22Rv1 (cell line): ENCODE data around the gene FMNL3.

Experiments
- H3K27ac ChIP-seq: fragments of 450-650 bp; 2 replicates; pipeline ENCODE4 v1.5.1; 2017
- ZFX ChIP-seq: fragments of 450-650 bp; IDR thresholded peaks from 2 replicates; pipeline ENCODE4 v1.6.1; 2017; ENCODE audit warnings: antibody characterized with exemption, borderline replicate concordance
- TF ChIP-seq, protein P1 (sequence below): fragments of 450-650 bp; IDR thresholded peaks from 2 replicates; pipeline ENCODE4 v1.5.1; 2017; ENCODE audit warnings: mild to moderate bottlenecking

Gene FMNL3

GRCh38 chr12:49696723-49697122, 10.5 kb downstream of the FMNL3 start:
- H3K27ac ChIP-seq: no peak overlapping the region

DNA sequence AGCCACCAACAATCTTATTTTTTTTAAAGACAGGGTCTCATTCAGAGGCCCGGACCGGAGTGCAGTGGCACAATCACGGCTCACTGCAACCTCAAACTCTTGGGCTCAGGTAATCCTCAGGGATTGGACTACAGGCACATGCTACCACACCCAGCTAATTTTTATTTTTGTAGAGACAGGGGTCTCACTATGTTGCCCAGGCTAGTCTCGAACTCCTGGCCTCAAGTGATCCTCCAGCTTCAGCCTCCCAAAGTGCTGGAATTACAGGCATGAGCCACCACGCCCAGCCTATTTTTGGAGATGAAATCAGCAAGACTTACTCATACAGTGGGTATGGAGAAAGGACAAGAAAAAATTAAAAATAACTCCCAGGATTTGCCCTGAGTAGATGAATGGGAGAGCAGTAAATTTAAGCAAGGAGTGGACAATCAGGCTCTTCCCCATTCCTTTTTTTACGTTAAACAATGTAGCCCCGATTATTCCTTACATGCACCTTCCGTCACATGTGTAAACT, 13.2 kb downstream of the FMNL3 start:
- TF ChIP-seq, protein P1, sequence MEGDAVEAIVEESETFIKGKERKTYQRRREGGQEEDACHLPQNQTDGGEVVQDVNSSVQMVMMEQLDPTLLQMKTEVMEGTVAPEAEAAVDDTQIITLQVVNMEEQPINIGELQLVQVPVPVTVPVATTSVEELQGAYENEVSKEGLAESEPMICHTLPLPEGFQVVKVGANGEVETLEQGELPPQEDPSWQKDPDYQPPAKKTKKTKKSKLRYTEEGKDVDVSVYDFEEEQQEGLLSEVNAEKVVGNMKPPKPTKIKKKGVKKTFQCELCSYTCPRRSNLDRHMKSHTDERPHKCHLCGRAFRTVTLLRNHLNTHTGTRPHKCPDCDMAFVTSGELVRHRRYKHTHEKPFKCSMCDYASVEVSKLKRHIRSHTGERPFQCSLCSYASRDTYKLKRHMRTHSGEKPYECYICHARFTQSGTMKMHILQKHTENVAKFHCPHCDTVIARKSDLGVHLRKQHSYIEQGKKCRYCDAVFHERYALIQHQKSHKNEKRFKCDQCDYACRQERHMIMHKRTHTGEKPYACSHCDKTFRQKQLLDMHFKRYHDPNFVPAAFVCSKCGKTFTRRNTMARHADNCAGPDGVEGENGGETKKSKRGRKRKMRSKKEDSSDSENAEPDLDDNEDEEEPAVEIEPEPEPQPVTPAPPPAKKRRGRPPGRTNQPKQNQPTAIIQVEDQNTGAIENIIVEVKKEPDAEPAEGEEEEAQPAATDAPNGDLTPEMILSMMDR: no peak
- TF ChIP-seq ZFX: no peak
- no peak overlapping the region for H3K27ac ChIP-seq

More at GRCh38 chr12:49696723-49697122, 10.5 kb downstream of the FMNL3 start:
- TF ChIP-seq ZFX: no peak
- TF ChIP-seq, protein P1: no peak

DNA sequence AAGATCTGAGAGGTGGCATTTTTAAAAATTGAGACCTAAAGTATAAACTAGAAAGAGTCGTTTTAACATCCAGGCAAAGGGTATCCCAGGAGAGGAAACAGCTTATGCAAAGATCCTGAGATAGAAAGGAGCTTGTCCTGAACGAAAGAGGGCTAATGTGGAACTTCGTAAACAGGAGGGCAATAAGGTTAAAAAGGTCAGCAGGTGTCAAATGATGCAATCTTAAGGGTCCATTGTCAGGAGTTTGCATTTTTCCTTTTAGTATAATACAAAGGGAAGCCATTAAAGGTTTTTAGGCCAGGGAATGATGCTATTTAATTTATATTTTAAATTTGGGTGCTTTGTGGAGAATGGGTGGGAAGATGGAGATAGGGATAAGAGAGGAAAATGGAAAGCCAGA, 14.4 kb downstream of the FMNL3 start:
- no peak for TF ChIP-seq ZFX
- TF ChIP-seq, protein P1: no peak
- H3K27ac ChIP-seq: no peak overlapping the region

DNA sequence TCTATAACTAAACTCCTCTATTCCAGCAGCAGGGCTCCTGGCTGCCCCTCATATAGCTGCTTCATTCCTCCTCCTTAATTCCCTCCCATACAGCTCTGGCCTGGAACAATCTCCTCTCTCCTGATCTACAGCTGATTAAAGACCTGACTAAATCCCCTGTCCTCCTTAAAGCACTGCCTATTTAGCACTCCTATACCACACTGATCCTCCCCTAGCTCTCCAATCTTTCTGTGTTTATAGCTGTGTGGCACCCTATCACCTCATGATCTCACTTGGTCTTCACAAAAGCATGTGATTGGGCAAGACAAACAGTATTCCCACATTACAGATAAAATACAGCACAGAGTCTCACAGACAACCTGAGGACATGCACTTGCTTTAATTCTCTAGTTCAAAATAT, 17.4 kb downstream of the FMNL3 start:
- TF ChIP-seq ZFX: no peak
- TF ChIP-seq, protein P1: no peak
- no peak overlapping the region for H3K27ac ChIP-seq

DNA sequence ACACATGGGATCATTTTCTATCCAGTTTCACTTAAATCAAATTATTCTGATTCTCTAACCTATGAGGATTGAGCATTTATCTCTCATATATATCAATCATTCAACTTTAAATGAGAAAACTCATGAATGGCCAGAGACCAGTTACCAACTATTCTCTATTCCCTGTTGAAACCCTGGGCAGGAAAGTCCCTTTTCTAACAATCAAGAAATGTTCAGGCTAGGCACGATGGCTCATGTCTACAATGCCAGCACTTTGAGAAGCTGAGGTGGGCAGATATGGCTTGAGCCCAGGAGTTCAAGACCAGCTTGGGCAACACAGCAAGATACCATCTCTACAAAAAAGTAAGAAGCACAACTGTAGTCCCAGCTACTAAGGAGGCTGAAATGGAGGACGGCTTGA, 18.0 kb downstream of the FMNL3 start:
- H3K27ac ChIP-seq: no peak overlapping the region

DNA sequence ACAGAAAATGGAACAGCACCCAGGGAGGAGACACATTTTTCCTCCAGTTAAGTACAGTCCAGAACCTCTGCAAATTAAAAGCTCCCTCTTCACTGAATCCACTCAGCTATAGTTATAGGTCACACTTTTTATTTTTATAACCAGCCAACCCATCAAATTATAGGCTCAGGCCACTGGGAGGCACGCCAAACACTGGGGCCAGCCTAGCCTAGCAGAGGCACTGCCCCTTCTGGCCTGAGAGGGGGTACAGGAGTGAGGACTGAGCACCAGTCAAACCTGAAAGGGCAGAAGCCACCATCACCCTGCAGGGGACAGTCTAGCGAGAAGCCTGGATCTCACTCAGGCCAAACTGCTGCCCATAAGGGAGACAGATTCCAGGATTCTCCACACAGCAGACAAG, 19.3 kb downstream of the FMNL3 start:
- no peak for TF ChIP-seq ZFX
- TF ChIP-seq, protein P1: no peak
- no peak overlapping the region for H3K27ac ChIP-seq

More for the DNA sequence above, 18.0 kb downstream of the FMNL3 start:
- TF ChIP-seq, protein P1: no peak
- TF ChIP-seq ZFX: no peak

DNA sequence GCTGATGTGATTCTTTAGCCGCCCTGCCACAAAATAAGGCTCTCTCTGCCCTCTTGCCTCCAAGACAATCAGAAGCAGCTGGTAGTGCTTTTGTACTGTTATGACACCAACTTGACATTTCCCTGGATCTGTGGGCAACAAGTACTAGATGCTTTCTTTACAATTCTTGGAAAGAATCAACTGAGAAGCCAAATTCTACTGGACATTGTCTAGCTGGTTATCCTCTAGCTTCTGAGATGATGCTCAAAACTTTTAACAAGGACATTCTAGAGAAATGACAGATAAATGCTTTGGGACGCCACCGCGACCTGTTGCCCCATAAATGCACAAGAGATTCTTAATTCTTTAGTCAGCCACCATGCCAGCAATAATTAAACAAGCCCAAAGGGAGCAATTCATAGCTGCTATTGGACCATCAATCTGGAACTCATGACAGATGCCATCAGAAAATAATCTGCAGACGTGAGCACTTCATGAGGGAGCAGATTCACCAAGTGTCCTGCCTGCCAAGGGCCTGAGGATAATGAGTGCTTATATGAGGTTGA, 22.8 kb downstream of the FMNL3 start:
- no peak overlapping the region for H3K27ac ChIP-seq

More for the DNA sequence above, 22.8 kb downstream of the FMNL3 start:
- no peak for TF ChIP-seq ZFX
- TF ChIP-seq, protein P1: no peak
